Gastroesophageal sphincter (tissue), 3 donors: ENCODE measurements around the gene DHRS11.

Experiments
- EP300 ChIP-seq: sonication (generic); formaldehyde crosslinking; IDR thresholded peaks from one replicate; pipeline ENCODE4 v1.6.1; 2017; ENCODE audit warnings: antibody characterized with exemption, mild to moderate bottlenecking
- POLR2A ChIP-seq, 2 donors: fragments of 450-650 bp; IDR thresholded peaks; one replicate each; pipeline ENCODE4 v1.6.1; 2017; ENCODE audit warnings: antibody characterized with exemption in 2 of 2, mild to moderate bottlenecking in 2 of 2, moderate library complexity in 1 of 2
- POLR2AphosphoS5 ChIP-seq: sonication (generic); formaldehyde crosslinking; IDR thresholded peaks from one replicate; pipeline ENCODE4 v1.6.1; 2017; ENCODE audit warnings: antibody characterized with exemption
- TF ChIP-seq, protein P1 (sequence below), 4 experiments: fragments of 200-600 bp in 2 of 4; fragments of 450-650 bp in 2 of 4; sonication (generic) in 1 of 4; IDR thresholded peaks; one replicate each; pipeline ENCODE4 v1.5.1; 2017 to 2019; ENCODE audit warnings: antibody characterized with exemption in 4 of 4, mild to moderate bottlenecking in 2 of 4, moderate library complexity in 2 of 4

DNA sequence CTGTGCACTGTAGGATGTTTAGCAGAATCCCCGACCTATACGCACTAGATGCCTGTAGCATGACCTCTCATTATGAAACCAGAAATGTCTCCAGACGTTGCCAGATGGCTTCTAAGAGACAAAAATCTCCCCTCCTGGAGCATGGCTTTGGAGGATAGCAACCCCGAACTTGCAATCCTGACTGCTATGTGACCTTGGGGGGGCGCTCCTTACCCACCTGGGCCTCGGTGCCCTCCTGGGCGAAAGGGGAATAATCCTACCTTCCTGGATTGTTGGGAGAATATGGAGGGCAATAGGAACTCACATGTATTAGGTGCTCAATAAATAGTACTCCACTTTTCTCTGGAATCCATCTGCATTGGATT lies 17.8 kb downstream of the DHRS11 start:
- TF ChIP-seq POLR2A (IDR thresholded peaks at IDR 0.05), result no peak
- TF ChIP-seq, protein P1, sequence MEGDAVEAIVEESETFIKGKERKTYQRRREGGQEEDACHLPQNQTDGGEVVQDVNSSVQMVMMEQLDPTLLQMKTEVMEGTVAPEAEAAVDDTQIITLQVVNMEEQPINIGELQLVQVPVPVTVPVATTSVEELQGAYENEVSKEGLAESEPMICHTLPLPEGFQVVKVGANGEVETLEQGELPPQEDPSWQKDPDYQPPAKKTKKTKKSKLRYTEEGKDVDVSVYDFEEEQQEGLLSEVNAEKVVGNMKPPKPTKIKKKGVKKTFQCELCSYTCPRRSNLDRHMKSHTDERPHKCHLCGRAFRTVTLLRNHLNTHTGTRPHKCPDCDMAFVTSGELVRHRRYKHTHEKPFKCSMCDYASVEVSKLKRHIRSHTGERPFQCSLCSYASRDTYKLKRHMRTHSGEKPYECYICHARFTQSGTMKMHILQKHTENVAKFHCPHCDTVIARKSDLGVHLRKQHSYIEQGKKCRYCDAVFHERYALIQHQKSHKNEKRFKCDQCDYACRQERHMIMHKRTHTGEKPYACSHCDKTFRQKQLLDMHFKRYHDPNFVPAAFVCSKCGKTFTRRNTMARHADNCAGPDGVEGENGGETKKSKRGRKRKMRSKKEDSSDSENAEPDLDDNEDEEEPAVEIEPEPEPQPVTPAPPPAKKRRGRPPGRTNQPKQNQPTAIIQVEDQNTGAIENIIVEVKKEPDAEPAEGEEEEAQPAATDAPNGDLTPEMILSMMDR (IDR thresholded peaks at IDR 0.05), result no peak
- TF ChIP-seq POLR2AphosphoS5, result no peak
- TF ChIP-seq EP300, result no peak
